ENCODE data around the gene WAPL. TPM values are rescaled to one million over a fixed set of nuclear protein-coding genes. Genes with fewer than 3 reads are reported as not detected.

WAPL gene
- total RNA-seq, 1 donor from 2014 or later, result 29.3 TPM

- no peaks in the 10 kb centered on the region for H3K9me3 Mint-ChIP-seq (ENCODE audit: unreplicated experiment)
- H3K36me3 Mint-ChIP-seq (ENCODE audit: unreplicated experiment), result no peaks in the 10 kb centered on the region
- no peak for DNase-seq (ENCODE audit: extremely low spot score, unreplicated experiment)
Measured at GRCh38 chr10:86556933-86557649, 35.5 kb upstream of the WAPL start.

GRCh38 chr10:86556532-86556931 lies 34.9 kb upstream of the WAPL start:
- no peak for DNase-seq (ENCODE audit: extremely low spot score, unreplicated experiment)
- Mint-ChIP-seq H3K4me3 (ENCODE audit: unreplicated experiment) (no peak overlapping the region), H3K27me3 (ENCODE audit: unreplicated experiment) (peaks cover 20% of the 10 kb centered on the region), H3K27ac (ENCODE audit: unreplicated experiment) (no peak overlapping the region), H3K4me1 (ENCODE audit: unreplicated experiment) (no peaks in the 10 kb centered on the region), H3K9me3 (ENCODE audit: unreplicated experiment) (peaks cover 3% of the 10 kb centered on the region), H3K36me3 (ENCODE audit: unreplicated experiment) (no peaks in the 10 kb centered on the region)
- TF ChIP-seq, protein P1, sequence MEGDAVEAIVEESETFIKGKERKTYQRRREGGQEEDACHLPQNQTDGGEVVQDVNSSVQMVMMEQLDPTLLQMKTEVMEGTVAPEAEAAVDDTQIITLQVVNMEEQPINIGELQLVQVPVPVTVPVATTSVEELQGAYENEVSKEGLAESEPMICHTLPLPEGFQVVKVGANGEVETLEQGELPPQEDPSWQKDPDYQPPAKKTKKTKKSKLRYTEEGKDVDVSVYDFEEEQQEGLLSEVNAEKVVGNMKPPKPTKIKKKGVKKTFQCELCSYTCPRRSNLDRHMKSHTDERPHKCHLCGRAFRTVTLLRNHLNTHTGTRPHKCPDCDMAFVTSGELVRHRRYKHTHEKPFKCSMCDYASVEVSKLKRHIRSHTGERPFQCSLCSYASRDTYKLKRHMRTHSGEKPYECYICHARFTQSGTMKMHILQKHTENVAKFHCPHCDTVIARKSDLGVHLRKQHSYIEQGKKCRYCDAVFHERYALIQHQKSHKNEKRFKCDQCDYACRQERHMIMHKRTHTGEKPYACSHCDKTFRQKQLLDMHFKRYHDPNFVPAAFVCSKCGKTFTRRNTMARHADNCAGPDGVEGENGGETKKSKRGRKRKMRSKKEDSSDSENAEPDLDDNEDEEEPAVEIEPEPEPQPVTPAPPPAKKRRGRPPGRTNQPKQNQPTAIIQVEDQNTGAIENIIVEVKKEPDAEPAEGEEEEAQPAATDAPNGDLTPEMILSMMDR (IDR thresholded peaks at IDR 0.05), result no peak

More at GRCh38 chr10:86556933-86557649, 35.5 kb upstream of the WAPL start:
- Mint-ChIP-seq H3K4me1 (ENCODE audit: unreplicated experiment) (no peaks in the 10 kb centered on the region), H3K27me3 (ENCODE audit: unreplicated experiment) (peaks cover 15% of the 10 kb centered on the region), H3K4me3 (ENCODE audit: unreplicated experiment) (no peak overlapping the region), H3K27ac (ENCODE audit: unreplicated experiment) (no peak overlapping the region)
- TF ChIP-seq, protein P1 (IDR thresholded peaks at IDR 0.05), result no peak

DNA sequence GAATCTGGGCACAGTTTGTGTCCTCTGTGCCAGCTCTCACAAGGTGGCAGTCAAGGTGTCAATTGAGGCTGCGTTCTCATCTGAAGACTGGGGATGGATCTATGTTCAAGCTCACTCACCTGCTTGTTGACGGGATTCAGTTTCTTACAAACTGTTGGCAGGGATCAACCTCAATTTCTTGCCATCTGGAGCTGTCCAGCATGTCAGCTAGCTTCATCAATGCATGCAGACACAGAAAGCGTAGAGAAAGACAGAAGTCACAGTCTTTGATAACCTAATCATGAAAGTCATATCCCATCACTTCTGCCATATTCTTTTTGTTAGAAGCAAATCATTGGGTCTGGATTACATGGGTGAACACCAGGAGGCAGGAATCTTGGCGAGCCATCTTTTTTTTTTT lies 32.0 kb upstream of the WAPL start:
- Mint-ChIP-seq H3K9me3 (ENCODE audit: unreplicated experiment) (peaks cover 4% of the 10 kb centered on the region), H3K27me3 (ENCODE audit: unreplicated experiment) (peaks cover 28% of the 10 kb centered on the region), H3K27ac (ENCODE audit: unreplicated experiment) (no peak overlapping the region), H3K4me1 (ENCODE audit: unreplicated experiment) (no peaks in the 10 kb centered on the region), H3K36me3 (ENCODE audit: unreplicated experiment) (no peaks in the 10 kb centered on the region), H3K4me3 (ENCODE audit: unreplicated experiment) (no peak overlapping the region)
- DNase-seq (ENCODE audit: extremely low spot score, unreplicated experiment), result no peak
- TF ChIP-seq, protein P1 (IDR thresholded peaks at IDR 0.05), result no peak

DNA sequence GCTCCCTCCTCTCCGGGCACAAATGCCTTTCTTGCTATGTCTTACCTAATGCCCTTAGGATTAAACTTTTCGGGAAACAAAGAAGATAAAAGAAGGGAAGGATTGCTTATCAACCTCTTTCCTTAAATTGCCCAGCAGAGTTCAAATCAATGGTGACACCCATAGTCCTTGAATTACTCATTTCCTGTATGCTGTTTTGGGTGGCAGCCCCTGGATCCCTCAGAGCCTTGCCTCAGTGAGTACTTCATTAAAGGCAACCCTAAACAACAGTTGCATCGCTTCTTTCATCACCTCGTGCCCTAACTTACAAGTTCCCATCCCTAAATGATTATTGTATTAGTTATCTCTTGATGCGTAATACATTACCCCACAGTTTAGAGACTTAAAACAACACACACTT lies 31.6 kb upstream of the WAPL start:
- Mint-ChIP-seq H3K36me3 (ENCODE audit: unreplicated experiment) (no peaks in the 10 kb centered on the region), H3K4me1 (ENCODE audit: unreplicated experiment) (no peaks in the 10 kb centered on the region), H3K27ac (ENCODE audit: unreplicated experiment) (no peak overlapping the region), H3K27me3 (ENCODE audit: unreplicated experiment) (peaks cover 28% of the 10 kb centered on the region), H3K4me3 (ENCODE audit: unreplicated experiment) (no peak overlapping the region), H3K9me3 (ENCODE audit: unreplicated experiment) (peaks cover 4% of the 10 kb centered on the region)
- no peak for DNase-seq (ENCODE audit: extremely low spot score, unreplicated experiment)
- TF ChIP-seq, protein P1 (IDR thresholded peaks at IDR 0.05), result no peak

DNA sequence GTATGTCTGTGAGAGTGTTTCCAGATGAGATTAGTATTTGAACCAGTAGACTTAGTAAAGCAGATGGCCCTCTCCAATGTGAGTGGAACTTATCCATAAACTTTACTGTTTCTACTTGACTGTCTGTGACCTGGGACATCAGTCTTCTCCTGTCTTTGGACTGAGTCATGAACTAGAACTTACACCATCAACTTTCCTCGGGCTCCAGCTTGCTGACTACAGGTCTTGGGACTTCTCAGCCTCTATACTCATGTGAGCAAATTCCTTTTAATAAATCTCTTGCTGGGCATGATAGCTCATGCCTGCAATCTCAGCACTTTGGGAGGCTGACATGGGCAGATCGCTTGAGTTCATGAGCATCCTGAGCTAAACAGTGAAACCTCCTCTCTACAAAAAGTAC lies 25.7 kb upstream of the WAPL start:
- no peak overlapping the region for H3K4me3 Mint-ChIP-seq (ENCODE audit: unreplicated experiment)
- H3K27me3 Mint-ChIP-seq (ENCODE audit: unreplicated experiment), result peaks cover 22% of the 10 kb centered on the region
- H3K27ac Mint-ChIP-seq (ENCODE audit: unreplicated experiment), result no peak overlapping the region
- H3K9me3 Mint-ChIP-seq (ENCODE audit: unreplicated experiment), result peaks cover 4% of the 10 kb centered on the region
- H3K4me1 Mint-ChIP-seq (ENCODE audit: unreplicated experiment), result peaks cover 6% of the 10 kb centered on the region
- TF ChIP-seq, protein P1 (IDR thresholded peaks at IDR 0.05), result no peak
- no peaks in the 10 kb centered on the region for H3K36me3 Mint-ChIP-seq (ENCODE audit: unreplicated experiment)
- no peak for DNase-seq (ENCODE audit: extremely low spot score, unreplicated experiment)
